GM19324 (cell line): ENCODE results near the gene FAM107B.
A peak's percentile ranks its signal among the peaks of the same experiment; 100 is the strongest.
"Not testable (repeated sequence)": the region's sequence is repeated elsewhere in the genome, so short reads cannot be mapped to it uniquely, and the experiment has no call there.

Experiments
- ATAC-seq: cut with Tn5 transposase; IDR thresholded peaks from one replicate; pipeline ENCODE4 v1.9.1; 2021; ENCODE audit warnings: mild to moderate bottlenecking, moderate library complexity; ENCODE audit not compliant: unreplicated experiment, low FRiP score

FAM107B gene

DNA sequence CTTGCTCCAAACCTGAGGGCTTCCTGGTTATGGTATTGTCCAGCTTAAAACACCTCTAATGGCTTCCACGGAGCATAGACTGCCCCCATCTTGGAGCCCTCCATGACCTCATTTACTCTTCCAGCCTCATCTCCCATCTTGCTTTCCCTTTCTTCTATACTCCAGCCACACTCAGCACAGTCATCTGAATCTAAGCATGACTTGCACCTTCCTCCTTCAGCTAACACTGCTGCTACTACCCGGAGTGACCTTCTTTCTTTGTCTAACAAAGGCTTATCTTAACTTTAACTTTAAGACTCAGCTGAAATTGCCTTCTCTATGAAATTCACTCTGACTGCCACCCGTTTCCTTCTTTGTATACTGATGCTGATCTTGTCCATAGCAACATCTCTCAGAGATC is 135.1 kb downstream of the FAM107B start:
- ATAC-seq, result no peak

- ATAC-seq, result no peak
Observed at GRCh38 chr10:14635043-14635710, 139.5 kb downstream of the FAM107B start.

- not testable (repeated sequence) for ATAC-seq
Observed at GRCh38 chr10:14634572-14634971, 140.1 kb downstream of the FAM107B start.

DNA sequence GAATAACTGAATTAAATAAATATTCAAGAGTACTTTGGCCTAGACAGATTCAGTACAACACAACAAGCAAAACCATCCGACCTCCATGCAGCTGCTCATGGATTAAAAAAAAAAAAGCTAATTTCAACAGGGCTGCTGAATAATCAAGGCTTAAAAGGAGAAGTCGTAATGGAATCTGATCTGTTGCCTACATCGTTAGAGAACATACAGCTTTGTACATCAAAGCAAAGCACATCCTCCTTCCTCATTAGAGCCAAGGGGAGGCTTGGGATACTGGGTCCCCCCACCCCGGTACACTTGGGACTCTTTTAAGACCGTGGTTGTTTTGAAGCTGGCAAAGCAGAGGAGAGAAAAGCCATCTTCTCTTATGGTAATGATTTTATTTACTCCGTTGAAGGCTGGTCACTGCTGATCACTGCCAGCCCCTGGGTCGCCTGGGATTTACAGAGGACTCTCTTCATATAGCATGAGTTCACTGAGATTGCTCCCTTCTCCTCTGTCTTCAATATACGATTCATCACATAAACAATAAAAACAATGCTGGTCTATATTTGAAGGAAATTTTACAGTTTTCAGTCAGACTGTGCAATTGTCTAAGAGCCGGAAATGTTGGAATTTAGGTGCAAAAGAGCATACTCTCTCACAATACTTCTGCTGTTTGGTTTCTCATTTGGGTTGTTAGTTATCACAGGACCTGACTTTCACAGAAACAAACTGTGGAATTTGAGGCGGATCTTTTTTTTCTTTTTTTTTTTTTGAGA is 148.8 kb downstream of the FAM107B start:
- no peak for ATAC-seq

DNA sequence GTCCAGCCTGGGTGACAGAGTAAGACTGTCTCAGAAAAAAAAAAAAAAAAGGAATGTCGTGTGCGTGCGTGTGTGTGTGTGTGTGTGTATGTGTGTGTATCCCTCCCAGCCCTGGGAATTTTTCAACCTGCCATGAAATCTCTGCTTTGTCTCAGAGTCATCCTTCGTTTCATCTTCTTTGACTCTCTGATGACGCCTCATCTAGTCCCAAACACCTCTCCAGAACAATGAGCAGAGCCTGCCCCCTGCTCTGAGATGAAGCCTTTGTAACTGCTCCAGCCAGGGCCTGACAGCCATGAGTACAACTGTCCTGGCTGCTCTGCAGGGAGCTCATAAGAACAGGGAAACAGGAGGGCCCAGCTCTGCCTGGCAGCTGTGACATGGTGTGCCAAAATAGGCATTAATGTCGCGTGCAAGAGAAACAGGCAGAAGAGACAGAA is 149.5 kb downstream of the FAM107B start:
- ATAC-seq, result no peak

- ATAC-seq, result no peak
Observed at GRCh38 chr10:14624600-14624999, 150.1 kb downstream of the FAM107B start.

DNA sequence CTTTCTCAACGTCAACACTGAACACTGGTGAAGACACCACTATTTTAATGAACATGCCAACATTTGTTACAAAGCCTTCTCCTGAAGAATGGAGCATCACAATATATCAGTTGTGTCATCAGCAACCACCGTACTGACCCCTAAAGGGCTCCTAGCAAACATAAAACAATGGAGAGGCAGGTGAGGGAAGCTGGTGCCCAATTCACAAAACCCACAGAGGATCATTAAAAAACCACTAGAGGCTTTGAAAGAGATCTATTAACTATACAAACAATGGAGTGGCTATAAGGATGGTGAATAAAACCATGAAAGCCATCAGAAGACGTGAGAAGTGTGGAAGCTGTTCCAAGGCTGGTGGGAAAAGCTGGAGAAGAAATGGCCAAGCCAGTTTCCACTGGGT is 150.8 kb downstream of the FAM107B start:
- ATAC-seq, result no peak

DNA sequence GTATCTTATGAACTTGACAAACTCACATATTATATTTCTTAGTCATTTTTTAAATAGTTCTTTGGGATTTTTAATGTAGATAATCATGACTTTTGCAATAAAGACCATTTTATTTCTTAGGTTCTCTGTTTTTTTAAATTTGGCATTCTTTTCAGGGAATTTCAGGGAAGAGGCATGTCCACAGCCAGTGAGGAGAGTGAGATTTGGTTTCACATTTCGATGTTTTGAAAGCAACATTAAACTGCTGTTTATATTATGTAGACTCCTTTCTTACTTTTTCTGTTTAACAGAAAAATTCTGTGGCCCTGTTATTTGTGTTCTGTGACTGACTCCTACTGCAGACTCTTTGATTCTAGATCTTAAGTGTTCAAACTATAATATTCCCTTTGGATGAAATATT is 153.7 kb downstream of the FAM107B start:
- ATAC-seq, result no peak

DNA sequence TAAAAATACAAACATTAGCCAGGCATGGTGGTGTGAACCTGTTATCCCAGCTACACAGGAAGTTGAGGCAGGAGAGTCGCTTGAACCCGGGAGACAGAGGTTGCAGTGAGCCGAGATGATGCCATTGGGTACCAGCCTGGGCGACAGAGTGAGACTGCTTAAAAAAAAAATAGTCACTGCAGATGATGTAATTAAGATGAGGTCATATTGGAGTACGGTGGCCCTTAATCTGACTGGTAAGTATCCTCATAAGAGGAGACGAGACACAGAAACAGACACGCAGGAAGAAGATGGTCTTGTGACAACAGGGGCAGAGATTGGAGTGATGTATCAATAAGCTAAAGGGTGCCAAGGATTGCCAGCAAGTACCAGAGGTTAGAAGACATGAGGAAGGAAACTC is 156.0 kb downstream of the FAM107B start:
- ATAC-seq, result no peak

- ATAC-seq, result no peak
Observed at GRCh38 chr10:14617852-14618251, 156.8 kb downstream of the FAM107B start.

GRCh38 chr10:14616955-14617730 is 157.6 kb downstream of the FAM107B start:
- no peak for ATAC-seq

DNA sequence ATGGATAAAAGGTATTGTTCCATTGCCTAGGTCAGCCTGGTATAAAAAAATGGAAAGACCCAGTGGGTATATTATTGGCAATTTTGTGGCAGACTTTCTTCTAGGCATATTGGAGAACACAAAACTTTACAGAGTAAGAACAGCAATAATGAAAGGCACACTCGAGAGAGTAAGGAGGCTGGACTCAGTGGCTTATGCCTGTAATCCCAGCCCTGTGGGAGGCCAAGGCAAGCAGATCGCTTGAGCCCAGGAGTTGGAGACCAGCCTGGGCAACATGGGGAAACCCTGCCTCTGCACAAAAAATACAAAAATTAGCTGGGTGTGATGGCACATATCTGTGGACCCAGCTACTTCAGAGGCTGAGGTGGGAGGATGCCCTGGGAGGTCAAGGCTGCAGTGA is 158.2 kb downstream of the FAM107B start:
- no peak for ATAC-seq

DNA sequence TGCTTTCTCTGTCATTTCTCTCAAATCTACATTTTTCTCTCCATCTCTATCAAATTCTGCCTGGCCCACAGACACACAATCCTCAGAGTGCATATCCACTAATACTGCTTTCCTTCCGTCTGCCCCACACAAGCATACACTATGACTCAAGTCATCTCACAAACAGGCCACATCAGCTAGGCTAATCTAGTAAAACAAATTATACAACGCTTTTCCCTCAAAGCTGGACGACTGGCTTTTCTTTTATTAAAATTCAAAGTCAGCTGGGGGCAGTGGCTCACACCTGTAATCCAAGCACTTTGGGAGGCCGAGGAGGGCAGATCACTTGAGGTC is 161.1 kb downstream of the FAM107B start:
- ATAC-seq, result no peak

- ATAC-seq, result no peak
Observed at GRCh38 chr10:14612873-14613587, 161.7 kb downstream of the FAM107B start.

GRCh38 chr10:14611968-14612693 is 162.6 kb downstream of the FAM107B start:
- peak; percentile 47 for ATAC-seq

DNA sequence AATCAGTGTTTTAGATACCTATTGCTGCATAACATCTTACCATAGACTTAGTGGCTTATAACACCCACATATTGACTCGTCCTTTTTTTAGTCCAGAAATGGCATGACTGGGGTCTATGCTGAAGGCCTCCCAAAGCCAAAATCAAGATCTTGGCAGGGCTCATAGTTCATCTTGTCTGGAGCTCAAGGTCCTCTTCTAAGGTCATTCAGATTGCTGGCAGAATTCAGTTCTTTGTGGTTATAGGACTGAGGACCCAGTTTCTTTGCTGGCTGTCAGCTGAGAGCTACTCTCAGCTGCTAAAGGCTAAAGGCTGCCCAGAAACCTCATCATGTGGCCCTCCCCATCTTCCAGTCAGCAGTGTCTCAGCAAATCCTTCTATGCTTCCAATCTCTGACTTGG is 165.5 kb downstream of the FAM107B start:
- ATAC-seq, result no peak

DNA sequence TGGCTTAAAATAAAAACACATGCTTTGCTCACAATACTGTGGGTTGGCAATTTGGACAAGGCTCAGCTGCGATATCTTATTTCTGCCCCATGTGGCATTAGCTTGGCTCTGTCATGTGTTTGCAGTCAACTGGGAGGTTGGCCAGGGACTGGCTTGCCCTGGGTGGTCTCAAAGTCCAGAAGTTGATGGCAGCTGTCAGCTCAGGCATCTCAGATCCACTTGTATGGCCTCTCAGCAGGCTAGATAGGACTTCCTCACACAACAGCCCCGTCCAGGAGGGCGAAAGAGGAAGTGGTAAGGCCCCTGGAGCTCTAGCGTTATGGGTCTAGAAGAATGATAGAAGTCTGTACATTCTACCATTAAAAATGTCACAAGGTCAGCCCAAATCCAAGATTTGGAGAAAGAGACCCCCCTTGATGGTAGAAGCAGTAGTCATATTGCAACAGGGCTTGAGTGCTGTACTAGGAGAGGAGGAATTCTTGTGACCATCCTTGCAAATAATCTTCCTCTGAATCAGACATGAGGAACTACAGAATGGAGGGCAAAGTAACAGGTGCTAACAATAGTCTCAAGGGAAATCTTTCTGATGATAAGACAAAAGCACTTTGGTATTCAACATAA is 166.2 kb downstream of the FAM107B start:
- ATAC-seq, result no peak

- no peak for ATAC-seq
Observed at GRCh38 chr10:14606633-14607032, 168.1 kb downstream of the FAM107B start.

DNA sequence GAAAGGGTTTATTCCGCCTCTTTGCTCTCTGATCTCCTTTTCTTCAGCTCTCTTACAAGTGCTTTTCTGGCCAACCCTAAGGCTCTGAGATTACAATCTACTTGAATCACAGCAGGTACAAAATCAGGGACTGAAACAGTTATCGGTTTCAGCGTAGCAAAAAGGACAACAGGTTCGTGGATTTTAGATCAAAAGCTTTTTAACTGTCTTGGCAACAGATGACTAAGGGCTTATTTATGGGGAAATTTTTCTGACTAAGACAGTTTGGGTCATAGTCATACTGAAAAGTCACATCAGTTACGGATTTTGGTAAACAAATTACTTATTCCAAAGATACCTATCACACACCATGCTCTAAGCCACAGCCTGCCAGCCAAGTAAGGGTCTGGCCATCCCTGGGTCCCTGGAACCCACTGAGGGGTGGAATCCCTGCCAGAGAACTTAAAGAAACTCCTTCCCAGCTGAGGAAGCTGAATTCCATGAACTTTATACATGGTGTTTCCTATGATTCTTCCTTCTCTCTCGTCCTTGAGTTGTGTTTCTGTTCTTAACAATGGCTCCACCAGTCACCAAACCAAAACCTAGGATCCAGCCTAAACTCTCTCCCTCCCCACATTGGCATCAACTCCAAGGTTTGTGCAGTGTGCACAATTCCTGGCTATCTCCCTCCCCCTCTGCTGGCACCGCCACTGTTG is 169.3 kb downstream of the FAM107B start:
- no peak for ATAC-seq
